GM12878 (cell line): ENCODE data around the gene DMD. TPM values are rescaled to one million over a fixed set of nuclear protein-coding genes. Genes with fewer than 3 reads are reported as not detected.

Experiments used
- ATAC-seq: fragments of 200-7000 bp; cut with Tn5 transposase; 3 replicates; pipeline ENCODE4 v1.9.1; 2020; ENCODE audit warnings: mild to moderate bottlenecking, moderate library complexity
- BruUV-seq: library from RNA; stranded (reverse); fragments of 400-500 nt; replicated peaks from 2 replicates; lab custom pipeline; 2021; lab: Mats Ljungman, UMichigan
- CTCF ChIA-PET: fragments of 300-600 bp; sonication (Branson Sonifier 250); formaldehyde crosslinking; extraction: SDS; loops from one replicate; lab custom pipeline; 2021; ENCODE audit warnings: inconsistent platforms; lab: Yijun Ruan, JAX
- POLR2A ChIA-PET: fragments of 350-600 bp; formaldehyde crosslinking; extraction: SDS; loops from one replicate; lab custom pipeline; 2021; ENCODE audit warnings: inconsistent platforms; lab: Charles Lee
- RAD21 ChIA-PET: fragments of 300-600 bp; sonication (Branson Sonifier 250); formaldehyde crosslinking; loops from one replicate; lab custom pipeline; 2023; ENCODE audit warnings: antibody characterized with exemption; ENCODE audit not compliant: unreplicated experiment; lab: Charles Lee
- SMC1A ChIA-PET: fragments of 300-600 bp; sonication (Branson Sonifier 250); formaldehyde crosslinking; loops from one replicate; lab custom pipeline; 2023; ENCODE audit not compliant: unreplicated experiment, uncharacterized antibody; lab: Charles Lee
- DNase-seq: peaks from one replicate; pipeline ENCODE4 v3.0.0-alpha.2; 2011; ENCODE audit warnings: low read depth, low spot score
- FAIRE-seq: peaks from 3 replicates; lab custom pipeline; 2011; peaks lifted over from hg19 to GRCh38; lab: Jason Lieb, UNC
- H2AFZ ChIP-seq: 2 replicates; pipeline ENCODE4 v1.6.0; 2011; ENCODE audit warnings: low read depth, low read length, control low read depth; ENCODE audit not compliant: control insufficient read depth
- H3K27ac ChIP-seq: 2 replicates; pipeline ENCODE4 v1.5.1; 2011; ENCODE audit warnings: control low read depth; ENCODE audit not compliant: control insufficient read depth, insufficient read depth
- H3K27me3 ChIP-seq, 2 experiments: replicated peaks in 1 of 2; 2 replicates each; pipeline versions ENCODE4 v1.6.0 to v1.6.1; 2011; ENCODE audit warnings: low read length in 1 of 2; ENCODE audit not compliant: control insufficient read depth in 2 of 2, insufficient read depth in 2 of 2
- H3K36me3 ChIP-seq, 2 experiments: 2 replicates each; pipeline ENCODE4 v1.5.1; 2011; ENCODE audit warnings: low read length in 1 of 2; ENCODE audit not compliant: control insufficient read depth in 2 of 2, insufficient read depth in 2 of 2
- H3K4me1 ChIP-seq: 2 replicates; pipeline ENCODE4 v1.6.1; 2011; ENCODE audit warnings: mild to moderate bottlenecking, low read length, moderate library complexity, mixed read lengths; ENCODE audit not compliant: control insufficient read depth, insufficient read depth
- H3K4me2 ChIP-seq: 2 replicates; pipeline ENCODE4 v1.6.0; 2011; ENCODE audit warnings: control low read depth; ENCODE audit not compliant: control insufficient read depth, insufficient read depth
- H3K4me3 ChIP-seq: fragments of 200-600 bp; sonication (generic); 2 replicates; pipeline ENCODE4 v1.5.1; 2016
- H3K79me2 ChIP-seq: 2 replicates; pipeline ENCODE4 v1.6.0; 2011; ENCODE audit warnings: low read length; ENCODE audit not compliant: control insufficient read depth, insufficient read depth
- H3K9ac ChIP-seq: 2 replicates; pipeline ENCODE4 v1.8.0; 2011; ENCODE audit warnings: low read length, control low read depth, mixed read lengths; ENCODE audit not compliant: control insufficient read depth, insufficient read depth
- H3K9me3 ChIP-seq: replicated peaks from 3 replicates; pipeline ENCODE4 v1.5.1; 2011; ENCODE audit warnings: mild to moderate bottlenecking, low read length; ENCODE audit not compliant: control insufficient read depth, insufficient read depth
- H4K20me1 ChIP-seq: 2 replicates; pipeline ENCODE4 v1.6.0; 2011; ENCODE audit not compliant: control insufficient read depth, insufficient read depth
- ATF3 ChIP-seq: IDR thresholded peaks from 2 replicates; pipeline ENCODE4 v1.6.1; 2011; ENCODE audit warnings: low read depth, mild to moderate bottlenecking, low read length, moderate library complexity, borderline replicate concordance; ENCODE audit errors: extremely low read depth
- IKZF1 ChIP-seq: fragments of 450-650 bp; conservative IDR thresholded peaks from 2 replicates; pipeline ENCODE4 v1.6.1; 2017; ENCODE audit warnings: antibody characterized with exemption, mild to moderate bottlenecking
- KLF5 ChIP-seq: fragments of 450-650 bp; IDR thresholded peaks from 2 replicates; pipeline ENCODE4 v1.6.1; 2014; ENCODE audit warnings: mild to moderate bottlenecking; ENCODE audit not compliant: partially characterized antibody
- PAX5 ChIP-seq: IDR thresholded peaks from 2 replicates; pipeline ENCODE4 v1.6.1; 2011; ENCODE audit warnings: low read depth, low read length, borderline replicate concordance
- PKNOX1 ChIP-seq: fragments of 450-650 bp; IDR thresholded peaks from 2 replicates; pipeline ENCODE4 v1.6.1; 2016; ENCODE audit warnings: mild to moderate bottlenecking
- RAD21 ChIP-seq: IDR thresholded peaks from 2 replicates; pipeline ENCODE4 v1.6.1; 2011; ENCODE audit warnings: mild to moderate bottlenecking, low read depth, low read length, moderate library complexity; ENCODE audit not compliant: insufficient read depth
- RAD51 ChIP-seq: fragments of 450-650 bp; IDR thresholded peaks from 2 replicates; pipeline ENCODE4 v1.6.1; 2016; ENCODE audit warnings: moderate library complexity, mild to moderate bottlenecking, inconsistent platforms
- RB1 ChIP-seq: fragments of 450-650 bp; formaldehyde crosslinking; IDR thresholded peaks from 2 replicates; pipeline ENCODE4 v1.6.1; 2017; ENCODE audit warnings: mild to moderate bottlenecking, borderline replicate concordance
- RUNX3 ChIP-seq: IDR thresholded peaks from 2 replicates; pipeline ENCODE4 v1.6.1; 2012; ENCODE audit warnings: low read length, inconsistent platforms
- SP1 ChIP-seq: IDR thresholded peaks from one replicate; pipeline ENCODE4 v1.6.1; 2011; ENCODE audit warnings: low read depth, low read length
- ZBTB40 ChIP-seq: fragments of 450-650 bp; IDR thresholded peaks from 2 replicates; pipeline ENCODE4 v1.6.1; 2016; ENCODE audit warnings: mild to moderate bottlenecking, moderate library complexity, borderline replicate concordance
- ZNF274 ChIP-seq: IDR thresholded peaks from one replicate; pipeline ENCODE4 v1.8.0; 2011; ENCODE audit not compliant: insufficient read length, insufficient read depth
- WGBS: methylation state at CpG from one replicate; pipeline ENCODE4 v1.1.6; 2016; ENCODE audit warnings: low lambda C conversion rate; ENCODE audit not compliant: insufficient replicate concordance, insufficient coverage; ENCODE audit errors: missing lambda C conversion rate; 5-methylcytosine and 5-hydroxymethylcytosine counted together
- in situ Hi-C: fragments of 300-500 bp; cut with MboI; formaldehyde crosslinking; loops from 9 replicates; pipeline ENCODE4 v1.14.3; 2018; ENCODE audit warnings: mixed read lengths
- intact Hi-C: fragments of 100-400 bp; cut with micrococcal nuclease; formaldehyde crosslinking; loops from one replicate; pipeline ENCODE4 v1.14.2; 2022; ENCODE audit not compliant: unreplicated experiment
- polyA plus RNA-seq, 11 experiments: library from polyadenylated mRNA; depleted of rRNA in 4 of 11; unstranded in 6 of 11; stranded (reverse) in 5 of 11; fragments of >200 nt; fragmentation: Nextera tagmentation in 4 of 11; fragmentation: Illumina TruSeq in 1 of 11; extraction: Ambion mirVana in 4 of 11; extraction: Trizol in 1 of 11; gene quantifications; 1 replicate in 1 of 11; 2 replicates in 10 of 11; pipeline versions ENCODE4 v1.2.1 to v1.2.3, GENCODE V29; 2011 to 2016; ENCODE audit warnings: inconsistent platforms in 2 of 11, missing spikeins in 2 of 11, low read depth in 1 of 11
- total RNA-seq, 4 experiments: library from RNA; depleted of rRNA in 3 of 4; stranded (reverse); fragments of >200 nt in 3 of 4; fragmentation: Illumina TruSeq in 1 of 4; extraction: Trizol in 1 of 4; gene quantifications; 2 replicates each; pipeline versions ENCODE4 v1.2.1 to v1.2.3, GENCODE V29; 2013 to 2021

The DMD gene
- total and polyA plus RNA-seq, 10 of the 15 experiments (the other 5 are each of a cell fraction or from before 2014, with no cell fraction given) = 1.4 to 24.3 (median 4.3) TPM

DNA sequence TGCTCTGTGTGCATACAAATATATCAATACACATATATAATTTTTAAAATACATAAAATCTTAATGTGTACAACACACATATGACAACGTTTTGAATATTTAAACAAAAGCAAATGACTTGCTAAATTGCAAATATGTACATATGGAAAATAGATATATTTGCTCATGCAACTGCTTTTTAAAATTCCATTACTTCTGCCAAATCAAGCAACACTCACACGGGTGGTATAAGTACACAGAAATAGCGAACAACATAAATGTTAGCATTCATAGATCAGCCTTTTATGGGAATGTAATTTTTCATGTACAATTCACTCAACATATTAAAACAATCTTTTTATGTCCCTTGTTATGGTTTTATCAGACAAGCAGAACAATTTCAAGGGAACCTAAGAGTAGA lies 116.3 kb downstream of the DMD start:
- RAD21 ChIA-PET = interaction anchor here (0.7 kb wide), 1 partner anchor 33 kb away, joined by 3 read pairs; no protein-coding TSS in a partner anchor
- DNase-seq = no peak
- no peaks in the 10 kb centered on the region for H3K9me3 ChIP-seq
- no peaks in the 10 kb centered on the region for H3K4me1 ChIP-seq
- H3K9ac ChIP-seq = no peak overlapping the region
- H3K27me3 ChIP-seq = no peaks in the 10 kb centered on the region
- TF ChIP-seq PAX5 = no peak
- TF ChIP-seq KLF5 = no peak
- no peak for TF ChIP-seq ATF3
- no peak for TF ChIP-seq RAD21
- TF ChIP-seq RAD51 = no peak
- no peak for TF ChIP-seq ZNF274
- TF ChIP-seq RUNX3 = no peak
- no peak for TF ChIP-seq RB1
- no peak for TF ChIP-seq ZBTB40
- no peak for TF ChIP-seq IKZF1
- no peak for TF ChIP-seq PKNOX1
- no peak for TF ChIP-seq SP1
- TF ChIP-seq, all 136 proteins: peak for 0
- Histone ChIP-seq H3K36me3 (no peaks in the 10 kb centered on the region), H3K4me2 (no peak overlapping the region), H2AFZ (no peak overlapping the region), H3K4me3 (no peak overlapping the region), H3K79me2 (no peaks in the 10 kb centered on the region), H4K20me1 (no peaks in the 10 kb centered on the region), H3K27ac (no peak overlapping the region)
- no TSS peak for BruUV-seq
- intact Hi-C loops (no loop called here), in situ Hi-C loops (no loop called here)
- ATAC-seq (no peak), FAIRE-seq (no peak)
- ChIA-PET CTCF (no interaction called here), POLR2A (no interaction called here), SMC1A (no interaction called here)
- 3% methylated on average over 3 of the region's 3 CpGs for WGBS
